NCI-H2107 treated with DMSO at 0.1 percent for 48 hours (cell line): ENCODE results near the gene RSPO3.

Source experiments
- DNase-seq: peaks from one replicate; lab custom pipeline; 2025; ENCODE audit not compliant: unreplicated experiment; lab: John Stamatoyannopoulos, UW

RSPO3 gene

DNA sequence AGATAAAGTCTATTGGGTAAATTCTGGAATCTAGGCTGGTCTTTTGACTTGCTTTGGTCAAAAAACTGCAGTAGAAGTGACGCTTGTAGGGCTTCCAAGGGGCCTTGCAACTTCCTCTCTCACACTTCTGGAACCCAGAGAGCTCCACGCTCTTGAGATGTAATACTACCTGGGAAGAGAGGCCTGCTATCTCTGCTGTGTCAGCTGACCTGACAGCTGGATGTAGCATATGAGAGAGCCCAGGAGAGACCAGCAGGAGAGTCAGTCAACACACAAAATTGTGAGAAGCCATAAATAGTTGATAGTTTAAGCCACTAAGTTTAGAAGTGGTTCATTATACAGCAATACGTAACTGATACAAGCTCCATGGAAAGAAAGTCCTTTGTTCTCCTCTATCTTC, 7.8 kb upstream of the RSPO3 start:
- no peak for DNase-seq

DNA sequence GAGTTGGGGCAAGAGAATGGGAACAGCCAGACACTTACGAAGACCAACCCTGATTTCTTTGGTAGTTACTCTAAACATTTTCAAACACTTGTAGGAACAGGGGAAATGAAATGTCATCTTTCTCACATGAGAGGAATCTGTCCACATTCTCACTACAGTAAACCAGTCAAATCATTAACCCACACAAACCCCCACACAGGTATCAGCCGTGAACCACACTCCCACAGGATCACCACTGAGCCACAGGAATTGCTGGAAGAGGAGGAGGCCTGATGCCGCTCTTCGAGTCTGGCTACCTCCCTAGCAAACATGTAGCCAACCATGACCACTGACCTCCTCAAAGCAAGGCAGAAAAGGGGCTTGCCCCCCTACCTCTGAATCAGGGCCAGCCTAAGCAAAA, 6.9 kb upstream of the RSPO3 start:
- no peak for DNase-seq

DNA sequence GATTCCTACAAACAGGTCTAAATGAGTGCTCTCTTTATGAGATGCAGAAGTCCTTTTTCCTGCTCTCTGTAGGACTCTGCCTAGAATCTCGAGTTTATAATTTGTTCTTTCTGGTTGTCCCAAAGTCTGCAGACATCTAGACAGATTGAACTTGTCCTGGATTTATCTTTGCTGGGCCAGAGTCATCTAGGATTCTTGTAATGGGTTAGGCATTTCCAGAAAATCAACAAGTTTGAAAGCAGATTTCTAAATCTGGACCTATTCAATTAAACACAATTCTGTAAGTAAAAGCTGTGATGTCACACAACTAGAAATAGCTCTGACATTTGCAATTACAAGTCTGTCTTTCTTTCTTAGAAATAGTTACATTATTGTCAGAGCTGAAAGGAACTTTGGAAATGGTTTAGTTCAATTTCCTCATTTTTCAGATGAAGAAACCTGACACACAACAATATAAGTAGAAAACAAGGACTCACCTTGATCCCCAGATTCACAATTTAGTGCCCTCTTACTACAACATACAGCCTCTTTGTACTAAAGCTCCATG, 4.2 kb upstream of the RSPO3 start:
- DNase-seq, result no peak

DNA sequence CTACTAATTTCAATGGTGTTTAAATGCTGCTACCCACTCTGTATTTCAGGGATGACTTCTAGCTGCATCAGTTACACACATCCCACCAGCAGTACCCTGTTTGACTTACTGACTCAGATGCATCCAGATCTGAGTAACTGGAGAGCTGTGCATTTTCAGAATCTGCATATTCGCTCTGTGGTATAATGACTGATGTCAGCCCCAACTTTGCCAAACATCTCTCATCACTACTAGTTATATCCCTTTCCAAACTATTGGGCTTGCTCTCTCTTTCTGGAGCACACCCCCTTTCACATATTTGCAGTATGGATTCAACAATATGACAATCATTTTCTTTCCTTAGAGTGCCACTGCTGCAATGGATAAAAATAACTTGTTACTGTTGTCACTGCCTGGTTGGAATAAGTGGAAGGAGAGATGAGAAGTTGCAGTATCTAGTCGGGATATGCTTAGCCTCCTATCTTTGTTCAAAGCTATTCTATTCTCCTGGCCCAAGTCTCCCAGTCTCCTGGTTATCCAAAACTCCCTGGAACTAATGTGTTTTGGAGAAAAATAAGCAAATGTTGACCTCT, 3.3 kb upstream of the RSPO3 start:
- no peak for DNase-seq

DNA sequence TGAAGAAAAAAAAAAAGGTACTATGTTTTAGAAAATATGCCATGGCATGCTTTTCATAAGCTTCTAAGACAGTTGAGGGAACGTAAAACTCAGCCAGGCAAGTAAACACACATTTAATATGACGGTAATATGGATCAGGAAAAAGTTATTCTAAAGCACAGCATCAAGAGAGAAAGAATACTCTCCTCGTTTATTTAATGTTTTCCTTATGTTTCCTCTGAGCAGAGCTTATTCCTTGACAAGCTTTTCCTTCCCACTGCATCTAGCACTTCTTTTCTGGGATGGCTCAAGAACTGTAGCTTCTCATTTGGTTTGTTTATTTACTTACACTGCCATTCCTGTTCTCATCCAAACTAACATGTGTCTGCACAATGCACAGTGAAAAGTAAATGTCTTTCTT, 2.7 kb upstream of the RSPO3 start:
- DNase-seq, result no peak

DNA sequence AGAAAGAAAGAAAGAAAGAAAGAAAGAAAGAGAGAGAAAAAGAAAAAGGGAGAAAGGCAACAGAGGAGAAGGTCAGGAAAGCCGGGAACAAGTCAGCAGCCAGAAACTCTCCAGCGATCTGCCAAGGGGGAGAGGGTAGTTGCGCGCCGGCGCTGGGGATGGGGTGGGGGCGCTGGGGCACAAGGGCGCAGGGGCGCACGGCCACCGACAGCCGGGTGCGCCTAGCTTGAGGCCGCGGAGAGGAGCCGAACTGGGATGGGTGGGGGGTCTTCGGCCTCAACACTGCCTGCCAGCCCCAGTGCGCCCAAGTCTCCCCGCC, 533 bp upstream of the RSPO3 start:
- no peak for DNase-seq

DNA sequence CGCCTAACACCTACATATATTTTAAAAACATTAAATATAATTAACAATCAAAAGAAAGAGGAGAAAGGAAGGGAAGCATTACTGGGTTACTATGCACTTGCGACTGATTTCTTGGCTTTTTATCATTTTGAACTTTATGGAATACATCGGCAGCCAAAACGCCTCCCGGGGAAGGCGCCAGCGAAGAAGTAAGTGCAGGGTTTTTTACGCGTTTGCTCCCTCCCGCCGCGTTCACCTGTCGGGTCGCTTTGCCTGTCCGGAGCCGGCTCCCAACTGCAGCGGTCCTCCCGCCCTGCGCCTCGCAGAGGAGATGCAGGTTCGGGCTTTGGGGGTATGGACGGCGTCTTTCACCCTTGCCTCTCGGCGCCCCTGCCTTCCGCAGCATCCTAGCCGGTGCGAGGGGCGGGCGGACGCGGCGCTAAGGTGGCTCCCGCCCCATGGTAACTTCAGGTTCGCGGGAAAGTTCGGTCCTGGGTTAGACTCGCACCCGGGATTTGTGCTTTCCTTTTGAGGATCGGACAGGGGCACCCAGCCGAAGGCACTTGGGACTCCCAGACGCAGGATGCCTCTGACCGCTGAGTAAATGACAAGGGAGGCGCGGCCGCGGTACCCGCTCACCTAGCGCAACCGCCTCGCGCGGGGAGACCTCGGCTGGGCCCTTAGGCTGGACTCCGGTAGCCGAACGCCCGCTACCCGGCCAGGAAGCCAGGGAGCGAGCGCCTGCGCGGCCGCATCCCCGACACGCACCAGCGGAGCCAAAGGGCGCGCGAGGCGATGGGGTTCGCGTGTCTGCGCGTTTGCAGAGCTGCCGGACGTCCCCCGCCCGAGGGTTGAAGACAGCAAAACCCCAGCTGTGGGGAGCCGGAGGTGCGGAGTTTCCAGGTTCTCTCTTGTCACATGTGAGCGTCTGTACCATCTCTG, 891 bp downstream of the RSPO3 start:
- no peak for DNase-seq

DNA sequence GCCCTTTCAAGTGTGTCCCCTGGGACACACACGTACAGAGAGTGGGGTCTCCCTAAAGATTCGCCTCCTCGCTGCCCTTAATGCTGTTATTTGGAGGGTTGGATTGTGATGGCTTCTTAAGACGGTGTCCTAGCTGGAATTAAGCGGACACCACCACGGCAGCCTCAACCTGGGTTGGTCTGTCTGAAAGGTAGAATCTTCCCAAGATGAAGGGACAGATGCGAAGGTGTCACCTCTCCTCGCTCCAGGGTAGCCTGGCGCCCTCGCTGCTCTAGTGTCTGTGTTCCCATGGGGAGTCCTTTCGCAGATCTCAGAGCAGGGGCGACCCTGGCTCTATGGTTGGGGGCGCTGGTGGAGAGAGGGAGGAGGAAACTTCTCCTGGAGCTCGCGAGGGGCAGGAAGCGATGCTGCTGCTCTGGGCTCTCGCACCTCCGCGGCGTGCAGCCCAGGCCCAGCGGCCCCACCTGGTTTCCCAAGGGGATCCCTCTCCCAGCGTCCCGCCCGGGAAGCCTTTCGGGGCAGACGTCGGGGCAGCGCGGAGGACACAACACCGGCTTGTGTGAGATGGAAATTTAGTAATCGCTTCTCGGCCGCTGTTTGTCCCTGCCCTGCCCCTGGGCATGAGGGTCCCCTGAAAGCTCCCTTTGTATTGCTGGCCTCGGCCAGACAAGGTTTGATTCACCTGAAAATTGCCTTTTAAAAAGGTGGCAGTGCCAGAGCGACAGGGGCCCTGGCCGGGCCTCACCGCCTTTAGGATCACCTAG, 1.7 kb downstream of the RSPO3 start:
- DNase-seq, result no peak

DNA sequence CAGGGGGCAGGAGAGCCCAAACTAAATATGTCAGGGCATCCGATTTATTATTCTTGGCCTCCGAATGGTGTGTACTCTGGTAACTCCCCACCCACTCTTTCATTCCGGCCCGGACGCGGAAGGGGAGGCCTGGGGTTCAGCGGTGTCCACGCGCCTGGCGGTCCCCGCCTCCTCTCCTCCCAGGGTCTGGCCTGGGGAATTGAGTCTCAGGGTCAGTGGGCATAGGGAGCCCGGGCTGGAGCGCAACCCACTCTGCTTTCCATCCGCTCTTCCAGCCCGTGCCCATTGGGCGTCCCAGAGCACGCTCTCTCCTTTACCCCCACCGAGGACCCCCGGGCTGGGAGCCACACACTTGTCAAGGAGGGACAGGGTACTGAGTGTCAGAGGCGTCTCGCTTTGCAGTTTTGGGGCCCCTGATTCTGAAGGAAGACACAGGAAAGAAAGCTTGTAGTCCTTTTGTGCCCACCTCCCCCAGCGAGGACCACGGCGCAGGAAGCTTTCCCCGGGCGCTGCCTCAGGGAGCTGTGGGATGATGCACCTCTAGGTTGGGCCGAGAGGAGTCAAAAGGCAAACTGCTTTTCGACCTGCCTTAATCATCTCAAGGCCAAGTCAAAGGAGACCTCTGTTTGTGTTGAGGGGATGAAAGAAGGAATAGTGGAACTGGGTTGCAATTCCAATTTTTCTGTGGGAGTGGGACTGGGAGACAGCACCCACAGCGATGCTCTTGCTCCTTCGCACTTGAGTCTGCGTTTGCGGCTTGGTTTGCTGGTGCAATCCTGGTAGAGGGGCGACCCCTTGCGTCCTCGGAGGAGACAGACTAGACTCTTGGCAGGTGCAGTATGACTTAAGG, 2.5 kb downstream of the RSPO3 start:
- DNase-seq, result peak; percentile 50

DNA sequence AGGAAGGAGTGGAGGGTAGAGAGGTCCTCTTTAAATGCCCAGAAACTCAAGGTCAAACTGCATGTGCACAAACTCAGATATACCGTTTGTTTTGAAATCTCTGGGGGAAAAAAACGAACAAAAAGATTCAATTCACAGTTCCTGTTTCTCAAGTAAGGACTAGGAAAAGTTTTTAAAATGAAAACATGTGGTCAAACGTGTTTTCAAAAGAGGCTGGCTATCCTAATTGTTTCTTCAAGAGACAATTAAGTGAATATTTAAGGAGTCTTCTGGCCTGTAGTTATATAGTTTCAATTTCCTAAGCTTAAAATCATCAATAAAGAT, 3.1 kb downstream of the RSPO3 start:
- DNase-seq, result no peak

DNA sequence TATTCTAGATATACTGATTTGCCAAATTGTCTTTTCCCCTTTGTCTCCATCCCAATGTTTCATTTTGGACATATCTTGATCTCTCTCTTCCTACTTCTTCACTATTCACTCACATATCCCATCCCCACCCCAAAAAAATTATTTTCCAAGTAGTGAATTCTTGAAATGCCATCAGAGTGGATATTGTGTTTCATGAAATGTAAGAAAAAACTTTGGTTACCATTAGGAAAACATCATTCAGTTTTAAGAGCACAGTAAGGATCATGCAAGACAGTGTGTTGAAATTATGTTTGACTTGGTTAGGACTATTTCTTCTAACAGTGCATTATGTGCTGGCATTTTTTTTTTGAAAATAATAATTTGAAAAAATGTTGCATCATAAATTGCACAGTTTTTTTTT, 5.7 kb downstream of the RSPO3 start:
- DNase-seq, result no peak

DNA sequence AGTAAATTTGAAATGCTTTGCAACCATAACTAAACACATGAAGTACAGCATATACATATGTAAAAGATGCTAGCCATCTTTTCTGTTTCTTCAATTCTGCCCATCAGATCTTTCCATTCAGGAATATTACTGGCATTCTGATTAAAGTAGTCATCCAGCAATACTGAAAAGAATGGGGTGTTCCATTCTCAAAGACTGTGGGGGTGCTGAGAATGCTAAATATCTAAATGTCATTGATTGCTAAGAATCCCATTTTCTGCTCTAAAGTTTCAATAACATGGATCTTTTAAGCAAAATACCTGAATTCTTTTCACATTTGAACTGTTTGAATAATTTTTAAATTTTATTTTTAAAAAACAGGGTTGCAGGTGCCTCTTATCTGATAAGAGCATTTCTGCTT, 6.2 kb downstream of the RSPO3 start:
- DNase-seq, result no peak

DNA sequence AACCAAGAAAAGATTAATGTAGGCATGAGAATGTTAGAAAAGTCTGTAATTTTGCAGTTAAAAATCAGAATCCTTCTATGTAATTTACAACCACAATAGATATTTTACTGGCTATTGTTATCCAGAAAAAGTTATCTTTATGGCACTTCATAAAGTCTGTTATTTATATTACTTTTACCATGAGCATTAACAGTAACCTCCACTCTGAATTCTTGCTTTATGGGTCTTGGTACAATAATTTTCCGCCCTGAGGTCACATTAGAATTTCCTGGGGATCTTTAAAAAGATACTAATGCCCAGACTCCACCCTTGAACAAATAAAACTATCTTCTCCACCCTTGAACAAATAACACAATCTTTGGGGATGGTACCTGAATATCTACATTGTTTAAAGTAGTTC, 9.6 kb downstream of the RSPO3 start:
- DNase-seq, result no peak

DNA sequence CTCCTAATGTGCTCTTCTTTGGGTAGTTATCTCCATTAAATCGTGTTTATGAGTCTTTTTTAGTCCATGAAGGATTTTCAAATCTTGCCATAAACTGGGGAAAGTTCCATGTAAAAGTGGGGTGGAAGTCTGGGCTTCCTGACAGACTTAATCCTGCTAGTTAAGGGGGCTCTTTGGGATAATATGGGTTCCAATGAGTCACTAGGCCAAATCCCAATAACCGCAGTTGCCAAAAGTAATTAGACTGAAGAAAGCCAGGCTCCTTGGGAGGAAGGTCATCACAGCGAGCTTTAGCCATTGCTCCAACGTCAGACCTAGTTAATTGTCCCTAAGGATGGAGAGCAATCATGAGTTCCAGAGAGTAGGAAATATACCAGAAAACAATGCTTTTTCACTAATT, 10.8 kb downstream of the RSPO3 start:
- DNase-seq, result no peak

DNA sequence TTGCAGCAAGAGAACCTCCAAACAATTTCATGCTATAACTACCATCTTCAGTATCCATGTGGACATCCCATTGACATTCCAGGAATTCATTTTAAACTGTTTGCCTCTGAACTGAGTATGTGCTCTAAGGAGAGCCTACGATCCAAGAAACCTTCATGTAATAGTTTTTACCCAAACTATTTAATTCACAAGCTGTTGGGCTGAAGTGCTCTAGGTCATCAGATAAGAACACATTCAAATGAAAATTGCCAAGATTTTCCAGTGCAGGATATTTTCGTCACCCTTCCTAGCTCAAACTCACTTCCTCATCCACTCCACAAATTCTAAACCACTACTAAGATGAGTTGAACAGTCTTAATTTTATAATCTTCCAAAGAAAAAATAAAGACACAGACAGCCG, 12.8 kb downstream of the RSPO3 start:
- no peak for DNase-seq

DNA sequence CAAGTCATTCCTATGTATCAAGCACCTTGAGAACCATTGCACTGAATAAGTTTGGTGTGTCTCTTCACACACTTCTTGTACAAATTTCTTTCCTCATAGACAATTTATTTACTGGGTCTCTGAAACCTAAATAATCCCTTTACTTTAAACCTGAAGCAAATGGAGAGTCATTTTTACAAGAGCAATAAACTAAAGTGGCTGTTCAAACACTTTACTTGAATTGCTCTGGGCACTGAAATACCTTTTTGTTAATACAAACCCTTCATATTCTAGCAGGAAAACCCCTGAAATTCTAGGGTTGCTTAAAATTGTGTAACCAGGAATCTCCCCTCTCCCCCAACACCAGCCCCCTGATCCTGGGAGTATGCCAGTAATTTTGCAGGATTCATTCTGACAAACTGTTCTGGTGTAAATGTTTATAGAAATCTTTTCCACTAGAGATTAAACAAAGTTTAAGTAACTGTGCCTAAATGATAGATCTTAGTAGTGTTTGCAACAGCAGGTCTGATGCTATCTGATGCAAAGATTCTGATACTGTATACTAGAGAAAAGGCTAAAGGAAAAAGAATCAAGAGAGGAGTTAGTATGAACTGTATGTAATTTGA, 13.4 kb downstream of the RSPO3 start:
- no peak for DNase-seq

DNA sequence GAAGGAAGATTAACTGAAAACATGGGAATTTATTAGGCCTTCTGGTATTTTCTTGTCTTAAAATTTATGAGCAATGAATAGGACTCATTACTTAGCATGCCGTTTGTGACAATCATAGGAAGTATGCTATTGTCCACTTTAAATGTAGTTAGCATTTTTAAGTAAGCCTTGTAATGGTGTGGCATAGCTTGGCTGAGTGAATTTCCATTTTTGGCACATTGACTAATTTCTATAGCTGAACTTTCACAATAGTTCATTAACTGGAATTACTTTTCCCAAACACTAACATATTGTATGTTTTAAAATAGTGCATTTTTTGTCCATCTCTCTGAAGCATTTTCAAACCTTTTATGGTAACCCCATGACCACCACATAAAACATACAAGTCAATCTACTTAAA, 15.7 kb downstream of the RSPO3 start:
- no peak for DNase-seq

DNA sequence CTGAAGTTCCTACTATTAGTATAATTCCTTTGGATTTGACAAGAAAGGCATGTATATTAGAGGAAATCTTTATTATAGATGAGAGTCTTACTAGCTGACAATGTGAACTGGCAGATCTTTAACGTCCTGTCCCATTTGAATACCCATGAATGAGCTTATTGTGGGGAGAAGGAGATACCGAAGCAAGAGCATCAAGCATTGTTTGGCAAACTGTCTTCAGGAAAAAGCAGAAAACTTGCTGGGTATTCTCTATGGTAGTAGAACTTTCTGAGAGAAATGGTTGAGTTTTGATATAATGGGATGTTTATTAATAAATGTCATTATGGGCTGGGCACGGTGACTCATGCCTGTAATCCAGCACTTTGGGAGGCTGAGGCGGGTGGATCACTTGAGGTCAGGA, 18.3 kb downstream of the RSPO3 start:
- DNase-seq, result no peak

DNA sequence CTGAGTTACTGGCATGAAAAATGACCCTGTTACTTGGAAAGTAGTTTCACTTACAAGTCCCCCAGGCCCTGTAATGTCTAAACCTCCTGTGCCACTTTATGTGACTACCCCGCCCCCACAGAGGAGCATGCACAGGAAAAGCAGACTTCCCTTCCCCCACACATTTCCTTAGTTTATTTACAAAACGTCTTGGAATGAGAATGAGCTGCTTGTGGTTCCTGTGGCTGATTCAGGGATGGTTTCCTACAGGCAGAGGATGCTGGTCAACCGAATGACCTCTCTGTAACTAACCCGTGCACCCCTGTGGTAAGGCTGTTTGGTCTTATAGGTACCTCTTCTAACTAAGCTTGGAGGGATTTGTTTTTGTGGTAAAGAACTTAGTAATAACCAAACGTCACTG, 28.5 kb downstream of the RSPO3 start:
- DNase-seq, result no peak

DNA sequence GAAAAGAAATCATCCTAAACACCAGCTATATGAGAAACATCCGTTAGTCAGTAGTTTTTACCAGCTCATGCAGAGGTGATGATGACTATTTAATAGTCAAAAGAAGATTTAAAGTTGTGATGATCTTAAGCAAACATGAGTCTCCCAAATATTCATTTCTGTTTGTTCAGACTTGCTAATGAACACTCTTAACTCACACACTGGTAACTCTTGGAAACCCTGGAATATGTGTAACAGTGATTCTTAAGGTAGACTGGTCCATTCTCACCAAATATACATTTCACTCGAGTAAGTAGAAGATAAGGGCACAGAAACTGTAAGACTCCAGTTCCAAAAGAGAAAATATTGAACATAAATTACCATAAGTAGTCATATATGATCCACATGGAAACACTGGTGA, 29.1 kb downstream of the RSPO3 start:
- DNase-seq, result no peak

DNA sequence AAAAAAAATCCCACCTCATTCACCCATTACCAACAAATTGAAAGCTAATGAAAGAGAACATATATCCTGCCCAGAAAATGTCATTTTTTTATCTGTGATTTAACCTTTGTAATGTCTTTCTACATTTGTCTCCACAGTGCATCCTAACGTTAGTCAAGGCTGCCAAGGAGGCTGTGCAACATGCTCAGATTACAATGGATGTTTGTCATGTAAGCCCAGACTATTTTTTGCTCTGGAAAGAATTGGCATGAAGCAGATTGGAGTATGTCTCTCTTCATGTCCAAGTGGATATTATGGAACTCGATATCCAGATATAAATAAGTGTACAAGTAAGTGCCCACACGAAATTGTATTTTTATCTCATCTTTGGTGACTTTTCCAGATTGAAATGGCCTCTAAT, 30.0 kb downstream of the RSPO3 start:
- DNase-seq, result no peak
